ENCODE measurements around the gene SLC6A9. TPM values are rescaled to one million over a fixed set of nuclear protein-coding genes. Genes with fewer than 3 reads are reported as not detected.

The SLC6A9 gene
- total RNA-seq, 1 experiment from 2014 or later, result 30.1 TPM

- Mint-ChIP-seq H3K27ac (peak overlapping the region in 2 of 3 experiments; percentile 21 to 60; a peak in 2 of 7 replicates), H3K9me3 (no peaks in the 10 kb centered on the region), H3K36me3 (ENCODE audit: insufficient read depth in 1 of 3, low read depth in 3 of 3) (peaks cover 0 to 23% (median 18%) of the 10 kb centered on the region in 3 experiments; a peak in 5 of 7 replicates), H3K4me3 (no peak overlapping the region), H3K4me1 (peaks cover 6 to 10% of the 10 kb centered on the region in 2 experiments), H3K27me3 (ENCODE audit: low read depth) (no peaks in the 10 kb centered on the region)
- Histone ChIP-seq H3K79me1 (ENCODE audit: insufficient read depth, low read depth, low read length, poor library complexity, severe bottlenecking) (no peaks in the 10 kb centered on the region), H2BK120ac (ENCODE audit: low read depth, low read length, poor library complexity, severe bottlenecking) (no peak overlapping the region), H4K91ac (ENCODE audit: insufficient read length, low read depth, low read length) (no peak overlapping the region), H3K14ac (ENCODE audit: insufficient read depth, low read length) (no peak overlapping the region), H3K23ac (ENCODE audit: insufficient read length, low read depth, low read length) (no peak overlapping the region), H3K56ac (ENCODE audit: insufficient read length, low read depth, low read length) (no peak overlapping the region), H2BK15ac (ENCODE audit: low read depth, low read length) (no peak overlapping the region), H3K4ac (ENCODE audit: low read depth, low read length) (no peak overlapping the region), H2BK20ac (ENCODE audit: low read depth, low read length, poor library complexity, severe bottlenecking) (no peak overlapping the region), H3K4me1 (ENCODE audit: insufficient read depth, low read length) (no peaks in the 10 kb centered on the region), H2BK12ac (ENCODE audit: insufficient read length, low read depth, low read length) (no peak overlapping the region), H3K4me2 (ENCODE audit: insufficient read depth, insufficient read length, low read length) (no peak overlapping the region), H4K8ac (replicated peaks; ENCODE audit: insufficient read length, low read depth, low read length) (no peak overlapping the region), H2AFZ (ENCODE audit: low read length) (no peak overlapping the region), H3K27ac (ENCODE audit: insufficient read length, low read depth, low read length) (no peak overlapping the region), H4K5ac (ENCODE audit: insufficient read length, low read depth, low read length) (no peak overlapping the region), H3K79me2 (ENCODE audit: insufficient read depth, low read length) (no peaks in the 10 kb centered on the region), H2AK5ac (ENCODE audit: insufficient read length, low read length) (no peak overlapping the region), H3K18ac (ENCODE audit: insufficient read length, low read depth, low read length) (no peak overlapping the region), H3K9me3 (ENCODE audit: control insufficient read depth, low read depth, low read length) (no peaks in the 10 kb centered on the region), H3K9ac (ENCODE audit: extremely low read depth, insufficient read length, low read length) (no peak overlapping the region), H3T11ph (ENCODE audit: low read length) (no peak overlapping the region), H3K27me3 (ENCODE audit: insufficient read depth, low read length) (no peaks in the 10 kb centered on the region), H4K20me1 (ENCODE audit: control insufficient read depth, insufficient read depth, insufficient read length) (no peaks in the 10 kb centered on the region), H3K23me2 (ENCODE audit: insufficient read length, low read depth, low read length, poor library complexity, severe bottlenecking) (no peaks in the 10 kb centered on the region), H2BK5ac (ENCODE audit: insufficient read length, low read length) (no peak overlapping the region)
- WGBS (ENCODE audit: extremely low coverage, insufficient read length, low lambda C conversion rate), result no CpG with 5 or more reads among the region's 3 CpGs
- no peak for DNase-seq
- no peak for TF ChIP-seq CTCF (conservative IDR thresholded peaks at IDR 0.05)
Observed at GRCh38 chr1:43953361-43953760, 77.9 kb downstream of the SLC6A9 start.

Data from H9 (cell line).